ENCODE results near the gene LCOR. TPM values are rescaled to one million over a fixed set of nuclear protein-coding genes. Genes with fewer than 3 reads are reported as not detected.

The LCOR gene
- total RNA-seq, 3 donors from 2014 or later, result 19.4 to 53.6 (median 35.7) TPM

- TF ChIP-seq POLR2AphosphoS5 (IDR thresholded peaks at IDR 0.05), result no peak
- no peak for TF ChIP-seq POLR2A (IDR thresholded peaks at IDR 0.05)
- no peak for TF ChIP-seq CTCF (IDR thresholded peaks at IDR 0.05)
- intact Hi-C loops (cut with DNase I; ENCODE audit: low total_unique reads), result no loop called here
- Histone ChIP-seq H3K4me1 (no peaks in the 10 kb centered on the region), H3K27me3 (no peaks in the 10 kb centered on the region), H3K4me3 (peak overlapping the region; percentile 10 to 16 (median 12)), H3K36me3 (no peaks in the 10 kb centered on the region), H3K27ac (no peak overlapping the region), H3K9me3 (no peaks in the 10 kb centered on the region)
- no peak for DNase-seq (ENCODE audit: low spot score in 2 of 2)
These were observed 152.5 kb downstream of the LCOR start for GRCh38 chr10:96984541-96985131.

DNA sequence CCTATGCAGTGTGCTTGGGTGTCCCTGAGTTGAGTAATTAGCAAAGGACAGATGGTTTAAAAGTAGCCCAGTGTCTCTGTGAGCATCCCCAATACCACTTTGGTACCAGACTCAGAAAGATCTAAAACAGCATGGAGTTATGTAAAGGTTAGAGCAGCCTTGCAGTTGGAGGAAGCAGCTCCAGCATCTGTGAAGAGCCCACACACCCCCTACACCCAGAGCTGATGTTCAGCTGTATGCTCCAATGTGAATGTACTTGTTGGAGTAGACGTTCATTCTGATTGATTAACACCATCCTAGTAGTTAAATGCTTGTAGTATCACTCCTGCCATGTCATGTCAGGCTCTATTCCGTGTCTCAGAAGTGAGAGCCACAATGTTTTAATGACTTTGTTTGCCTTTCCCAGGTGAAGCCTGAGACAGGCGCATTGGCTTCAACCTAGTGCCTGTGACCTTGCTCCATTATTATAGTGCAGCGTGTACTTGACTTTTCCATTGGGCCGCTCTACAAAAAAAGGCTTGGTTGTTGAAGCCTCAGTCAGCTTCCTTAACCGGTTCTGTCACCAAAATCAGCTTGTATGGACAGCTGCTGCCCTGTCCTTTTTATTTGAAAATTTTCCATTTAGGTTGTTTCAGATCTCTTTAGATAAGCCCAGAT lies 154.2 kb downstream of the LCOR start:
- Histone ChIP-seq H3K27ac (peak overlapping the region; percentile 0 to 4), H3K36me3 (no peaks in the 10 kb centered on the region), H3K4me3 (no peak overlapping the region), H3K4me1 (no peaks in the 10 kb centered on the region), H3K27me3 (no peaks in the 10 kb centered on the region), H3K9me3 (no peaks in the 10 kb centered on the region)
- TF ChIP-seq POLR2AphosphoS5 (IDR thresholded peaks at IDR 0.05), result no peak
- no peak for TF ChIP-seq CTCF (IDR thresholded peaks at IDR 0.05)
- no peak for TF ChIP-seq POLR2A (IDR thresholded peaks at IDR 0.05)
- DNase-seq (ENCODE audit: low spot score in 2 of 2), result no peak
- intact Hi-C loops (cut with DNase I; ENCODE audit: low total_unique reads), result no loop called here

GRCh38 chr10:96987141-96987841 lies 155.2 kb downstream of the LCOR start:
- intact Hi-C loops (cut with DNase I; ENCODE audit: low total_unique reads), result no loop called here
- Histone ChIP-seq H3K4me1 (no peaks in the 10 kb centered on the region), H3K36me3 (no peaks in the 10 kb centered on the region), H3K27ac (peak overlapping the region; percentile 41 to 45), H3K4me3 (no peak overlapping the region), H3K9me3 (no peaks in the 10 kb centered on the region), H3K27me3 (no peaks in the 10 kb centered on the region)
- peak in 1 of 2 donors; percentile 62 for DNase-seq (ENCODE audit: low spot score in 2 of 2)
- TF ChIP-seq POLR2A (IDR thresholded peaks at IDR 0.05), result no peak
- no peak for TF ChIP-seq CTCF (IDR thresholded peaks at IDR 0.05)
- no peak for TF ChIP-seq POLR2AphosphoS5 (IDR thresholded peaks at IDR 0.05)

DNA sequence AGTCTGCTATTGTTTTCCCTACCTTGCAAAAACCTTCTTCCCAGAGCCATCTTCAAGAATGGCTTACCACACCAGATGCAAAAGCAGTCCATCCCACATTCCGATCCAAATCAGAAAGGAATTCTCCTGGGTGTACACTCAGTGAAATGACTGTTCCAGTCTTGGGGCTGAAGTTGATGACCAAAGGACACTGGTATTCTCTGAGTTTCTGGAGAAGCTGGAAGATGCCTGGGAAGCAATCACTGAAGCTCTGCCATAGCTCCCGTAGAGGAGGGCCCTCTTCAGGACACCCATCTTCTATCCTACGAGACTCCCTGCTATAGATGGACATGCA lies 155.7 kb downstream of the LCOR start:
- H3K9me3 ChIP-seq, result no peaks in the 10 kb centered on the region
- TF ChIP-seq POLR2A (IDR thresholded peaks at IDR 0.05), result no peak
- no peak for TF ChIP-seq POLR2AphosphoS5 (IDR thresholded peaks at IDR 0.05)
- no peak for TF ChIP-seq CTCF (IDR thresholded peaks at IDR 0.05)
- no peaks in the 10 kb centered on the region for H3K36me3 ChIP-seq
- no peaks in the 10 kb centered on the region for H3K4me1 ChIP-seq
- H3K27ac ChIP-seq, result peak overlapping the region; percentile 41 to 45
- intact Hi-C loops (cut with DNase I; ENCODE audit: low total_unique reads), result no loop called here
- no peak for DNase-seq (ENCODE audit: low spot score in 2 of 2)
- H3K27me3 ChIP-seq, result no peaks in the 10 kb centered on the region
- no peak overlapping the region for H3K4me3 ChIP-seq

DNA sequence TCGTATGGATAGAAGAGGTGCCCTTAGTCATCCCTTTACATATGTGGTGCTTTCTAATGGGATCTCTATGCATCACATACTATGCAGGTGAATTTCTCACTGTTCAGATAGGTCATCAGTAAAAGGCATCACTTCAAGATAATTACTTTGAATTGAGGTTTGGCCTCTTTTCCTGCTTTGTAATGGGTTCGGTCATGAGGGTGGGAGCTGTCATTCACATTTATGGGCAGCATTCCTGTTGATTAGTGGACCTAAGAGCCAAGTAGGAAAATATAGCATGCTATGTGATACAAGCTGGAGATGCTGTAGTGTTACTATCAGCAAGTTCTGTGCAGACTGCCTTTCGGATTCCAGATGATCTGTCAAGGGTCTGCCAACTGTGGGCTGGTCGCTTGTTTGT lies 156.3 kb downstream of the LCOR start:
- TF ChIP-seq POLR2A (IDR thresholded peaks at IDR 0.05) (no peak), POLR2AphosphoS5 (IDR thresholded peaks at IDR 0.05) (no peak), CTCF (IDR thresholded peaks at IDR 0.05) (no peak)
- Histone ChIP-seq H3K27me3 (no peaks in the 10 kb centered on the region), H3K27ac (peak overlapping the region; percentile 41 to 45), H3K4me3 (no peak overlapping the region), H3K9me3 (no peaks in the 10 kb centered on the region), H3K36me3 (no peaks in the 10 kb centered on the region), H3K4me1 (no peaks in the 10 kb centered on the region)
- DNase-seq (ENCODE audit: low spot score in 2 of 2), result no peak
- intact Hi-C loops (cut with DNase I; ENCODE audit: low total_unique reads), result no loop called here
